ENCODE data around the gene NUAK2.

The NUAK2 gene

GRCh38 chr1:205270764-205271163 lies 50.8 kb downstream of the NUAK2 start:
- no peak for DNase-seq

- DNase-seq = no peak
Observed at GRCh38 chr1:205270271-205270670, 51.3 kb downstream of the NUAK2 start.

- no peak for DNase-seq
Observed at GRCh38 chr1:205269711-205270110, 51.8 kb downstream of the NUAK2 start.

GRCh38 chr1:205268846-205269680 lies 52.5 kb downstream of the NUAK2 start:
- no peak for DNase-seq

GRCh38 chr1:205267306-205267902 lies 54.1 kb downstream of the NUAK2 start:
- no peak for DNase-seq

- DNase-seq = no peak
Observed at GRCh38 chr1:205266611-205267305, 54.8 kb downstream of the NUAK2 start.

GRCh38 chr1:205263580-205264190 lies 57.9 kb downstream of the NUAK2 start:
- DNase-seq = no peak

GRCh38 chr1:205262731-205263171 lies 58.8 kb downstream of the NUAK2 start:
- no peak for DNase-seq

GRCh38 chr1:205261946-205262691 lies 59.4 kb downstream of the NUAK2 start:
- no peak for DNase-seq

GRCh38 chr1:205260948-205261732 lies 60.4 kb downstream of the NUAK2 start:
- no peak for DNase-seq

- no peak for DNase-seq
Observed at GRCh38 chr1:205259998-205260397, 61.5 kb downstream of the NUAK2 start.

GRCh38 chr1:205259324-205259832 lies 62.2 kb downstream of the NUAK2 start:
- no peak for DNase-seq

- DNase-seq = no peak
Observed at GRCh38 chr1:205258719-205259118, 62.8 kb downstream of the NUAK2 start.

GRCh38 chr1:205258261-205258691 lies 63.3 kb downstream of the NUAK2 start:
- no peak for DNase-seq

- no peak for DNase-seq
Observed at GRCh38 chr1:205257735-205258134, 63.8 kb downstream of the NUAK2 start.

GRCh38 chr1:205256951-205257625 lies 64.5 kb downstream of the NUAK2 start:
- DNase-seq = no peak

- peak; percentile 30 for DNase-seq
Observed at GRCh38 chr1:205255941-205256780, 65.4 kb downstream of the NUAK2 start.

Data from NCI-H526 treated with DMSO at 0.1 percent for 48 hours (cell line).